ENCODE data around the gene NOG.

The NOG gene

DNA sequence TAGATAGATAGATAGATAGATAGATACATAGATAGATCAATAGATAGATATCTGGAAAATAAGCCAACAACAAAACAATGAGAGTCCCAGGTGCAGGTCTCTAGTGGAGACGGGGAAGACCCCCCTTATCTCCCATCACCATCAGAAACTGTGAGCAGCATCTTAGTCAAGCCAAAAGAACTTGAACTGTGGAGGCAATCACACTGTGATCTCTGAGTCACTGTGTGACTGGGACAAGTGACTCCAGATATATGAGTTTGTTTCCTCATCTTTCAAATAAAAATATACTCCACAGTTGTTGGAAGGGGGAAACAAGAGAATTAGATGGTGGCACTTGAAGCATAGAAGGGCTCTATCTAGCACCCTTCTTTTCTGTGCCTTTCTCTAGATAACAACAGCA lies 42.1 kb downstream of the NOG start:
- DNase-seq (ENCODE audit: low read depth in 2 of 2, low spot score in 1 of 2) = no peak

DNA sequence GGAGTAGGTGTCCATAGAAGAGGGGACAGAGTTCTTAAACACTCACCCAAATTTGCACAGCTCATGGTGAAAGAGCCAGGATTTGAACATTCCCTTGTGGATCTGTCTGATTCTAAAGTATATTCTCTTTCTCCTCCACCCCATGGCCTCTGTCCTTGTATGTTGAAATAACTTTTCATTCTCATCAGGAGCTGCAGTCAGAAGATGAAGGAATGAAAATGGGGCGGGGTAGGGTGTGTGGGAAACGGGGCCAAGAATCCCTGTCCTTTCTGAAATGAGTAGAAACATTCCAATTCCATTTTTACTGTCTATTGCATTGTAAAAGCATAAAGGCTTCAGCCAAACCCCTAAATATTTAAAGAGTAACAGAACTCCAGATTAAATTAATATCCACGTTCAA lies 42.8 kb downstream of the NOG start:
- no peak for DNase-seq (ENCODE audit: low read depth in 2 of 2, low spot score in 1 of 2)

DNA sequence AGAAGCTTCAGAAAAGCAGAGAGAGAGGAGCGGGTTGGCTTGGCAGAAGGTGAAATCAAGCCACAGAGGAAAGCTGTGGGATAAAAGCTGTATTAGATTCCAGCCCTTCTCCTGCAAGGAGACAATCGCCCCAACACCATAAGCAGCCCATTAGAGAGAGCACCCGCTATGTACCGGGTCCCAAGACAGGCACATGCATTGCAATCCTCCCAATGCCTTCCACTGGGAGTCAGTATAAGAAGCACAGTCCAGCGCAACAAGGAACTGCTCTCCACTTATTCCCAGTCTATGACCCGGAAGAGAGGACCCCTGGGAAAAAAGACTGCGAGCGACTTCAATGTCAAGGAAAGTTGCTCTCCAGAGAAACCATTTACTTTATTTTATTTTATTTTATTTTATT lies 43.8 kb downstream of the NOG start:
- DNase-seq (ENCODE audit: low read depth in 2 of 2, low spot score in 1 of 2) = no peak

DNA sequence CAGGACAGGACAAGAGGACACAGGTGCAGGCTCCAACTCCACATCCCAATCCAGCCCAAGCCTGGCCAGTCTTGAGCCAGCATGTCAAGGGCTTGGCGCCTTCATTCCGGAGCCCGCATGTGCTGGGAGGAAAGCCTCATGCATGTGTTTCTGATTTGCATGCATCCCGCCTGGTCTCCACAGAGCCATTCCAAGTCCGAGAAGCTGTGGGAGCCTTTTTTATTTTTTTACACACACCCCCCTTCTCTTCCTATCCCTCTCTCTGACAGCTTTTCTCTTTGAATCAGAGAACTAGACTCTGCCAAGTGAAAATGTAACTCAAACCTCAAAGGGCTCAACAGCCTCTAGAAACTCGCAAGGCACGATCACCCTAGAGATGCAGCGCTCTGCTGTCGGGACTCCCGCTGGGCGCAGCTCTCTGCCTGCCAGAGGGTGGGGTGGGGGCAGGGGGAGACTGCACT lies 45.1 kb downstream of the NOG start:
- no peak for DNase-seq (ENCODE audit: low read depth in 2 of 2, low spot score in 1 of 2)

DNA sequence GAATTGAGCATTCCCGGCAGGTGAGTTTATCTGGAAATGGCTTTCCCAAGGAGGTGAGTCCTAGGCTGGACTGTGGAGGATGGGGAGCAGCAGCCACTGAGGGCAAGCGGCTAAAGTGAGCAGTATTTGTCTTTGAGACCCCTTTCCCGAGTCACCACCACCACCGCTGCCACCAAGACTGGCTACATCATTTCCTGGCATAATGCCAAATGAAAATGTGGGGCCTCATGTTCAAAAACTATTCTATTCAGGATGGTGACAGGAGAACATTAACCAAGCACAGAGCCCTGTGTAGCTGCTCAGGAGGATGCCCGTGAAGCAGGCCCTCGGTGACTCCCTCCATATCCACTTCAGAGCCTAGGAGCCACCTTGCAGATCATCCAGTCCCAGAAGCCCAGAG lies 46.0 kb downstream of the NOG start:
- DNase-seq (ENCODE audit: low read depth in 2 of 2, low spot score in 1 of 2) = no peak

DNA sequence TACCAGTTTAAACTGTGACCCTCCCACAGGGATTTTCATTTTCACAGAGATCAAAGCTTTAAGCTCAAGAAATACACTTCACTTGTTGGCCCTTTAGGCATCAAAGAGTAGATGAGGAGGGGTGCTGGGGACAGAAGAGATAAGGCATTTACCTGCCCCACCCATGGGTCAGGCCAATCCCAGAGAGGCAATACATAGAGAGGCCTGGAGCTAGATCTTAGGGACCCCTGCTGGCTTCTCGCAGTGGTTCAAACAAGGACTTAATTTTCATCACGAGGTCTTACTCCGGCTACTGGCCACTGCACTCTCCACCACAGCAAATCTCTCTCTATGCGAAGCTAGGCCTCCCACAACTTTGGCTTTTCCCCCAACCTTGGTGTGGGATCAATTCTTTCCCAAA lies 46.6 kb downstream of the NOG start:
- no peak for DNase-seq (ENCODE audit: low read depth in 2 of 2, low spot score in 1 of 2)

DNA sequence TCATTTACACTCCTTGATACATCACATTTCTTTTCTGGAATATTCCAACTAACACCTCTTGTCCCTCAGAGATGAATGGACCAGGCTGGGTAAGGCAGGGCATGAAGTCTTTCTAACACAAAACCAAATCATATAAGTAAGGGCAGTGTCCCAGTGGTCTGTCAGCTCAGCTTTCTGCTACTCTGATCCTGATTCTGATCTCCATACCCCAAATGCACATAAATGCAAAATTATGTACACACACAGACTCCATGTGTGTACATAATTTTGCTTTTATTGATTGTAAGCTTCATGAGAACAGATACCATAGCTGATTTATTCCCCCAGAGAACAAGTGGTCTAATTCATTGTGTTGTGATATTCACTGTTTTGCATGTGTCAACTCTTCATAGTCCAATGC lies 47.9 kb downstream of the NOG start:
- no peak for DNase-seq (ENCODE audit: low read depth in 2 of 2, low spot score in 1 of 2)

DNA sequence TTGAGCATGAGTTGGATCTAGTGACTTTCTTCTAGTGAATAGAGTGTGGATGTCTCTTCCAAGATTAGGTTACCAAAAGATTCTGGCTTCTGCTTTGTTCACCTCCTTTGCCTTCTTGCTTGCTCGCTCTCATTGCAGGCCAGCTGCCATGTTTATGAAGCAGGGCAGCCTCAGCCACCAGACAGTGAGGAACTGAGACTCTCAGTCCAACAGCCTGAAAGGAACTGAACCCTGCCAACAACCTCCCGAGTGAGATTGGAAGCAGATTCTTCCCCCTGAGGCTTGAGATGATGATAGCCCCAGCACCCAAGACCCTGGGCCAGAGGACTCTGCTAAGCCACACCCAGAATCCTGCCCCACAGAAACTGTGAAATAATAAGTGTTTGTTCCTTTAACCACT lies 48.4 kb downstream of the NOG start:
- DNase-seq (ENCODE audit: low read depth in 2 of 2, low spot score in 1 of 2) = no peak

DNA sequence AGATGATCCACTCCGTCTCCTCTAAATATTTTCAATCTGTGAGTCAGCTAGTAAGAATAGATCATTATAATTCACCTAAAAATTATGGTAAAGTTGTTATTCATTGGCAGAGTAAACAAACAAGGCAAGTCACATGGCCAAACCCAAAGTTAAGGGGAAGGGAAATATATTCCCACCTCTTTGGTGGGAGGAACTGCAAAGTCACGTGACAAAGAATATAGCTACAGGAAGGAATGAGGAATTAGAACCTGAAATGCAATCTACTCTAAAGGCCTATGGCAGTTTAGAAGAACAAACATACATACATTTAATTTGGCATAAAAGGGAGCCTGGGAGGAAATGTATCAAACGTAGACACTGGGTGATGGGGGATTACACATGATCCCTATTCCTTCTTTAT lies 48.9 kb downstream of the NOG start:
- DNase-seq (ENCODE audit: low read depth in 2 of 2, low spot score in 1 of 2) = no peak

All from stimulated activated CD8-positive, alpha-beta memory T cell treated with anti-CD3 and anti-CD28 coated beads, Interleukin-4, amount 100 ng/mL, for 1 hour (primary cell).